Measurements from ENCODE around the gene IL17REL. TPM values are rescaled to one million over a fixed set of nuclear protein-coding genes. Genes with fewer than 3 reads are reported as not detected.

The IL17REL gene
- total RNA-seq, 1 experiment from 2014 or later = 0.24 TPM

GRCh38 chr22:50007057-50007511, 5.5 kb downstream of the IL17REL start:
- POLR2A ChIA-PET = interaction anchor here (0.6 kb wide), 1 partner anchor 20 kb away, joined by 5 read pairs; no protein-coding TSS in a partner anchor
- no peak for TF ChIP-seq AR (CRISPR knock-in tag; IDR thresholded peaks at IDR 0.05)
- TF ChIP-seq ELF4 (CRISPR knock-in tag; IDR thresholded peaks at IDR 0.05; ENCODE audit: low read depth) = no peak
- no peak for TF ChIP-seq RORB (CRISPR knock-in tag; IDR thresholded peaks at IDR 0.05)
- TF ChIP-seq CTCF (IDR thresholded peaks at IDR 0.05) = no peak
- TF ChIP-seq ZNF423 (CRISPR knock-in tag; IDR thresholded peaks at IDR 0.05) = no peak
- TF ChIP-seq MXD4 (CRISPR knock-in tag; IDR thresholded peaks at IDR 0.05; ENCODE audit: borderline replicate concordance) = no peak
- no peak for TF ChIP-seq USF1 (CRISPR knock-in tag; IDR thresholded peaks at IDR 0.05)
- Mint-ChIP-seq H3K4me1 (peaks cover 13% of the 10 kb centered on the region), H3K36me3 (no peaks in the 10 kb centered on the region), H3K27ac (no peak overlapping the region), H3K27me3 (ENCODE audit: low read depth) (peaks cover 15% of the 10 kb centered on the region), H3K4me3 (no peak overlapping the region), H3K9me3 (no peaks in the 10 kb centered on the region)
- DNase-seq (ENCODE audit: low spot score) = no peak
- ATAC-seq = no peak
- CTCF ChIA-PET = interaction anchor here (0.6 to 2.1 kb wide), 3 partner anchors 23 to 81 kb away, joined by 3 to 11 read pairs (median 4); no protein-coding TSS in a partner anchor

GRCh38 chr22:50004918-50005317, 7.6 kb downstream of the IL17REL start:
- DNase-seq (ENCODE audit: low spot score) (no peak), ATAC-seq (no peak)
- no peaks in the 10 kb centered on the region for H3K9me3 Mint-ChIP-seq
- H3K4me1 Mint-ChIP-seq = peaks cover 3% of the 10 kb centered on the region; the same call in 1 of the 2 replicates
- ChIA-PET POLR2A (no interaction called here), CTCF (interaction anchor here (0.8 to 0.9 kb wide), 2 partner anchors 12 to 26 kb away, joined by 3 read pairs; no protein-coding TSS in a partner anchor)
- peaks cover 23% of the 10 kb centered on the region for H3K27me3 Mint-ChIP-seq (ENCODE audit: low read depth)
- H3K27ac Mint-ChIP-seq = no peak overlapping the region
- H3K36me3 Mint-ChIP-seq = no peaks in the 10 kb centered on the region
- H3K4me3 Mint-ChIP-seq = no peak overlapping the region
- TF ChIP-seq MXD4 (CRISPR knock-in tag; IDR thresholded peaks at IDR 0.05; ENCODE audit: borderline replicate concordance) = no peak
- no peak for TF ChIP-seq CREB1 (CRISPR knock-in tag; IDR thresholded peaks at IDR 0.05)
- no peak for TF ChIP-seq ZNF671 (CRISPR knock-in tag; IDR thresholded peaks at IDR 0.05)
- TF ChIP-seq STAT6 (CRISPR knock-in tag; conservative IDR thresholded peaks at IDR 0.05; ENCODE audit: low read depth) = no peak
- TF ChIP-seq NR2C2 (CRISPR knock-in tag; IDR thresholded peaks at IDR 0.05) = no peak
- TF ChIP-seq ZMAT4 (CRISPR knock-in tag; IDR thresholded peaks at IDR 0.05) = no peak
- TF ChIP-seq PRDM15 (CRISPR knock-in tag; IDR thresholded peaks at IDR 0.05) = no peak
- TF ChIP-seq ZNF317 (CRISPR knock-in tag; IDR thresholded peaks at IDR 0.05; ENCODE audit: borderline replicate concordance, low read depth) = no peak
- no peak for TF ChIP-seq ETV6 (CRISPR knock-in tag; IDR thresholded peaks at IDR 0.05)
- TF ChIP-seq ATF1 (CRISPR knock-in tag; IDR thresholded peaks at IDR 0.05) = no peak
- no peak for TF ChIP-seq SOX15 (CRISPR knock-in tag; IDR thresholded peaks at IDR 0.05)
- TF ChIP-seq GABPB1 (CRISPR knock-in tag; IDR thresholded peaks at IDR 0.05) = no peak
- no peak for TF ChIP-seq AFF4 (CRISPR knock-in tag; IDR thresholded peaks at IDR 0.05; ENCODE audit: borderline replicate concordance)

Data from WTC11 (cell line).